HepG2 (cell line): Measurements from ENCODE around the gene ASXL3. TPM values are rescaled to one million over a fixed set of nuclear protein-coding genes. Genes with fewer than 3 reads are reported as not detected.

Experiments used
- ATAC-seq: fragments of 200-7000 bp; cut with Tn5 transposase; 3 replicates; pipeline ENCODE4 v1.9.1; 2020; ENCODE audit warnings: mild to moderate bottlenecking, moderate library complexity
- BruUV-seq: library from RNA; stranded (reverse); fragments of 400-500 nt; replicated peaks from 2 replicates; lab custom pipeline; 2021; lab: Mats Ljungman, UMichigan
- CTCF ChIA-PET: fragments of 300-600 bp; formaldehyde crosslinking; extraction: SDS; loops from one replicate; lab custom pipeline; 2021; ENCODE audit warnings: low total read pairs, inconsistent platforms, low intra/inter-chr PET ratio; lab: Yijun Ruan, JAX
- POLR2A ChIA-PET: fragments of 350-600 bp; sonication (Branson Sonifier 250); formaldehyde crosslinking; loops from one replicate; lab custom pipeline; 2020; ENCODE audit warnings: antibody characterized with exemption, inconsistent platforms; lab: Yijun Ruan, JAX
- DNase-seq: peaks from one replicate; pipeline ENCODE4 v3.0.0-alpha.2; 2015; ENCODE audit warnings: low spot score
- FAIRE-seq: peaks from 3 replicates; lab custom pipeline; 2011; peaks lifted over from hg19 to GRCh38; lab: Jason Lieb, UNC
- H2AFZ ChIP-seq: one replicate; pipeline ENCODE4 v1.6.1; 2011; ENCODE audit warnings: low read length, inconsistent platforms
- H3K27ac ChIP-seq: fragments of 300-600 bp; 3 replicates; pipeline ENCODE4 v1.8.0; 2011; ENCODE audit warnings: mixed run types, mild to moderate bottlenecking, mixed read lengths, low read length, inconsistent platforms; ENCODE audit not compliant: insufficient read depth; ENCODE audit errors: extremely low read length
- H3K27me3 ChIP-seq, 2 experiments: fragments of 200-600 bp in 1 of 2; 2 replicates in 1 of 2; 3 replicates in 1 of 2; pipeline versions ENCODE4 v1.6.0 to v1.8.0; 2011; ENCODE audit warnings: low read length in 2 of 2, mild to moderate bottlenecking in 2 of 2, moderate library complexity in 2 of 2, inconsistent platforms in 1 of 2; ENCODE audit not compliant: insufficient read depth in 2 of 2, control insufficient read depth in 1 of 2
- H3K36me3 ChIP-seq, 2 experiments: fragments of 200-600 bp in 1 of 2; replicated peaks in 1 of 2; 2 replicates in 1 of 2; 3 replicates in 1 of 2; pipeline versions ENCODE4 v1.5.1 to v1.8.0; 2011; ENCODE audit warnings: low read length in 2 of 2, inconsistent platforms in 1 of 2; ENCODE audit not compliant: insufficient read depth in 2 of 2, control insufficient read depth in 1 of 2
- H3K4me1 ChIP-seq: 2 replicates; pipeline ENCODE4 v1.5.1; 2012; ENCODE audit warnings: low read length, inconsistent platforms; ENCODE audit not compliant: insufficient read depth
- H3K4me2 ChIP-seq: 2 replicates; pipeline ENCODE4 v1.6.0; 2011; ENCODE audit warnings: low read depth, low read length, inconsistent platforms
- H3K4me3 ChIP-seq, 3 experiments: fragments of 200-600 bp in 1 of 3; sonication (generic), shearing (Covaris generic) in 1 of 3; replicated peaks in 1 of 3; 2 replicates each; pipeline ENCODE4 v1.5.1; 2011 to 2016; ENCODE audit warnings: low read length in 3 of 3, inconsistent platforms in 2 of 3, low read depth in 2 of 3, mild to moderate bottlenecking in 2 of 3, control low read depth in 1 of 3, mixed read lengths in 1 of 3; ENCODE audit not compliant: insufficient read depth in 1 of 3
- H3K79me2 ChIP-seq: one replicate; pipeline ENCODE4 v1.6.1; 2011; ENCODE audit warnings: low read length, inconsistent platforms; ENCODE audit not compliant: insufficient read depth
- H3K9ac ChIP-seq: 2 replicates; pipeline ENCODE4 v1.6.0; 2011; ENCODE audit warnings: mild to moderate bottlenecking, low read depth, low read length, inconsistent platforms; ENCODE audit not compliant: insufficient read depth
- H3K9me3 ChIP-seq: 2 replicates; pipeline ENCODE4 v1.5.1; 2012; ENCODE audit warnings: mild to moderate bottlenecking, low read length
- H4K20me1 ChIP-seq: 2 replicates; pipeline ENCODE4 v1.6.0; 2011; ENCODE audit warnings: inconsistent platforms, mild to moderate bottlenecking, low read length, moderate library complexity; ENCODE audit not compliant: insufficient read depth
- AHR ChIP-seq: IDR thresholded peaks from 2 replicates; pipeline ENCODE4 v1.6.1; 2018; ENCODE audit warnings: missing genetic modification reagents, missing compliant biosample characterization
- CHD2 ChIP-seq: IDR thresholded peaks from 2 replicates; pipeline ENCODE4 v1.6.1; 2011; ENCODE audit warnings: low read depth, low read length, improper control_type of control experiment
- NFE2 ChIP-seq: sonication (generic); formaldehyde crosslinking; IDR thresholded peaks from 2 replicates; pipeline ENCODE4 v1.4.0; 2020; ENCODE audit warnings: missing genetic modification reagents
- PPARG ChIP-seq: conservative IDR thresholded peaks from 2 replicates; pipeline ENCODE4 v1.6.1; 2016; ENCODE audit warnings: missing biosample characterization, missing genetic modification reagents
- SP2 ChIP-seq: sonication (generic); formaldehyde crosslinking; IDR thresholded peaks from 2 replicates; pipeline ENCODE4 v1.5.1; 2020; ENCODE audit warnings: mild to moderate bottlenecking, missing genetic modification reagents
- TCF7L2 ChIP-seq: IDR thresholded peaks from 2 replicates; pipeline ENCODE4 v1.6.1; 2011; ENCODE audit warnings: mild to moderate bottlenecking, low read depth, low read length, moderate library complexity
- ZBTB46 ChIP-seq: sonication (generic); formaldehyde crosslinking; IDR thresholded peaks from 2 replicates; pipeline ENCODE4 v1.4.0; 2020; ENCODE audit warnings: mild to moderate bottlenecking, missing genetic modification reagents, borderline replicate concordance
- WGBS: methylation state at CpG from one replicate; pipeline ENCODE4 v1.1.6; 2017; ENCODE audit warnings: low lambda C conversion rate; 5-methylcytosine and 5-hydroxymethylcytosine counted together
- in situ Hi-C: cut with HindIII; loops from 2 replicates; pipeline ENCODE4 v1.10.0; 2017; ENCODE audit warnings: low pct_unique_long_range_greater_than_20kb; ENCODE audit not compliant: extremely low pct_ligation_motif_present
- intact Hi-C: fragments of 100-400 bp; cut with micrococcal nuclease; formaldehyde crosslinking; loops from one replicate; pipeline ENCODE4 v1.10.0; 2022; ENCODE audit not compliant: unreplicated experiment
- polyA plus RNA-seq, 8 experiments: library from polyadenylated mRNA; depleted of rRNA in 3 of 8; stranded (reverse) in 7 of 8; unstranded in 1 of 8; fragments of >200 nt; fragmentation: Illumina TruSeq in 4 of 8; extraction: Trizol in 4 of 8; gene quantifications; 2 replicates each; pipeline versions ENCODE4 v1.2.1 to v1.2.3, GENCODE V29; 2011 to 2016; ENCODE audit warnings: low read depth in 4 of 8, missing spikeins in 1 of 8, mixed read lengths in 1 of 8; ENCODE audit not compliant: insufficient read depth in 1 of 8
- total RNA-seq, 5 experiments: library from RNA; depleted of rRNA; stranded (reverse); fragments of >200 nt; fragmentation: Illumina TruSeq; extraction: Trizol; gene quantifications; 2 replicates each; pipeline ENCODE4 v1.2.3, GENCODE V29; 2016; ENCODE audit warnings: low read depth in 1 of 5
- TF ChIP-seq, protein P1 (sequence below): sonication (generic); formaldehyde crosslinking; IDR thresholded peaks from 2 replicates; pipeline ENCODE4 v1.4.0; 2020; ENCODE audit warnings: mild to moderate bottlenecking, low read depth, missing genetic modification reagents

ASXL3 gene
- total and polyA plus RNA-seq, 2 of the 13 experiments (the other 11 are each of a cell fraction or from before 2014, with no cell fraction given) = not detected

GRCh38 chr18:33741760-33742159 lies 163.7 kb downstream of the ASXL3 start:
- H2AFZ ChIP-seq = no peak overlapping the region
- CTCF ChIA-PET = no interaction called here

More at GRCh38 chr18:33741760-33742159, 163.7 kb downstream of the ASXL3 start:
- FAIRE-seq (no peak), DNase-seq (no peak), ATAC-seq (no peak)
- no peaks in the 10 kb centered on the region for H3K9me3 ChIP-seq
- POLR2A ChIA-PET = no interaction called here
- 4% methylated on average over 2 of the region's 2 CpGs for WGBS
- intact Hi-C loops = no loop called here
- no peak overlapping the region for H3K27ac ChIP-seq
- no peak for TF ChIP-seq AHR (CRISPR knock-in tag)
- TF ChIP-seq CHD2 = no peak
- no peak for TF ChIP-seq SP2 (CRISPR knock-in tag)
- no peak for TF ChIP-seq TCF7L2
- TF ChIP-seq NFE2 (CRISPR knock-in tag) = no peak
- TF ChIP-seq ZBTB46 (CRISPR knock-in tag) = no peak
- TF ChIP-seq, protein P1, sequence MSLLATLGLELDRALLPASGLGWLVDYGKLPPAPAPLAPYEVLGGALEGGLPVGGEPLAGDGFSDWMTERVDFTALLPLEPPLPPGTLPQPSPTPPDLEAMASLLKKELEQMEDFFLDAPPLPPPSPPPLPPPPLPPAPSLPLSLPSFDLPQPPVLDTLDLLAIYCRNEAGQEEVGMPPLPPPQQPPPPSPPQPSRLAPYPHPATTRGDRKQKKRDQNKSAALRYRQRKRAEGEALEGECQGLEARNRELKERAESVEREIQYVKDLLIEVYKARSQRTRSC = no peak
- TF ChIP-seq PPARG (CRISPR knock-in tag) = no peak
- H3K4me2 ChIP-seq = no peak overlapping the region
- H3K27me3 ChIP-seq = no peaks in the 10 kb centered on the region
- BruUV-seq = no TSS peak
- H4K20me1 ChIP-seq = no peaks in the 10 kb centered on the region
- in situ Hi-C loops = no loop called here
- H3K4me3 ChIP-seq = no peak overlapping the region
- H3K4me1 ChIP-seq = peaks cover 5% of the 10 kb centered on the region; the same call in 1 of the 2 replicates
- H3K79me2 ChIP-seq = no peaks in the 10 kb centered on the region
- H3K36me3 ChIP-seq = no peaks in the 10 kb centered on the region
- H3K9ac ChIP-seq = no peak overlapping the region
